ENCODE data around the gene FDX1. TPM values are rescaled to one million over a fixed set of nuclear protein-coding genes. Genes with fewer than 3 reads are reported as not detected.

The FDX1 gene
- polyA plus RNA-seq, 2 of the 4 experiments (the other 2 are of a cell fraction) = 13.3 to 15.0 TPM

GRCh38 chr11:110468121-110468520 is 38.4 kb downstream of the FDX1 start:
- Histone ChIP-seq H3K4me2 (no peak overlapping the region), H3K4me1 (peaks cover 5% of the 10 kb centered on the region; the same call in 1 of the 3 replicates), H3K27ac (no peak overlapping the region), H3K9me3 (no peaks in the 10 kb centered on the region), H3K4me3 (no peak overlapping the region)
- ATAC-seq (no peak), FAIRE-seq (no peak), DNase-seq (ENCODE audit: low read depth in 1 of 2, low spot score in 1 of 2) (no peak)
- CTCF ChIA-PET = no interaction called here
- 97% methylated on average over 4 of the region's 4 CpGs for WGBS (ENCODE audit: missing lambda C conversion rate)
- TF ChIP-seq ATOH8 (CRISPR knock-in tag; IDR thresholded peaks at IDR 0.05; ENCODE audit: low read depth) (no peak), EHF (CRISPR knock-in tag; IDR thresholded peaks at IDR 0.05) (no peak), FOSB (CRISPR knock-in tag; IDR thresholded peaks at IDR 0.05) (no peak), MAFK (IDR thresholded peaks at IDR 0.05; ENCODE audit: partially characterized antibody) (no peak), CTCF (IDR thresholded peaks at IDR 0.05) (no peak), ZNF302 (CRISPR knock-in tag; IDR thresholded peaks at IDR 0.05) (no peak), FOSL2 (IDR thresholded peaks at IDR 0.05) (no peak), FOSL2 (CRISPR knock-in tag; IDR thresholded peaks at IDR 0.05) (no peak), HDAC2 (IDR thresholded peaks at IDR 0.05) (no peak), GATA3 (IDR thresholded peaks at IDR 0.05; ENCODE audit: borderline replicate concordance) (no peak)
- TF ChIP-seq, protein P1, sequence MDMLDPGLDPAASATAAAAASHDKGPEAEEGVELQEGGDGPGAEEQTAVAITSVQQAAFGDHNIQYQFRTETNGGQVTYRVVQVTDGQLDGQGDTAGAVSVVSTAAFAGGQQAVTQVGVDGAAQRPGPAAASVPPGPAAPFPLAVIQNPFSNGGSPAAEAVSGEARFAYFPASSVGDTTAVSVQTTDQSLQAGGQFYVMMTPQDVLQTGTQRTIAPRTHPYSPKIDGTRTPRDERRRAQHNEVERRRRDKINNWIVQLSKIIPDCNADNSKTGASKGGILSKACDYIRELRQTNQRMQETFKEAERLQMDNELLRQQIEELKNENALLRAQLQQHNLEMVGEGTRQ (IDR thresholded peaks at IDR 0.05) = no peak
- POLR2A ChIA-PET = no interaction called here

DNA sequence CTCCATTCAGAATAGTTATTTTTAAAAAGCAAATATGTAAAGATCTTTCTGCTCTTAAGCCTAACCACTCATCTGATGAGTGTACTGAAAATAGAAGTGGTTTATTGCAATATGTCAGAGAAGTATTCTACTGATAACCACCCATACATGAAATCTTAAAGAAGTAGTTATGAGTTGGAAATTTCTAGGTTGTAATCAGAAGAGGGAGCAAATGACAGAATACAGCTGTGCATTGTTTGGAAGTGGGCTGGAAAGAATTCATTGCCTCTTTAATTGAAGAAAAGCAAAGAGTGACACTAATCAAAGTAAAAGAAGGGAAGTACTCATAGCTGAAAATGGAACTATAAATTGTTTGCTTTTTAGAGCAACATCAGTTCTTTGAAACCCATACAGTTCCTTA is 39.4 kb downstream of the FDX1 start:
- POLR2A ChIA-PET = no interaction called here
- FAIRE-seq = no peak
- Histone ChIP-seq H3K27ac (no peak overlapping the region), H3K9me3 (no peaks in the 10 kb centered on the region), H3K4me1 (peaks cover 5% of the 10 kb centered on the region; the same call in 1 of the 3 replicates), H3K4me2 (no peak overlapping the region), H3K4me3 (no peak overlapping the region)
- no peak for DNase-seq (ENCODE audit: low read depth in 1 of 2, low spot score in 1 of 2)
- ATAC-seq = no peak
- CTCF ChIA-PET = interaction anchor here (1.2 kb wide), 1 partner anchor 9 kb away, joined by 4 read pairs; no protein-coding TSS in a partner anchor
- TF ChIP-seq ELK1 (IDR thresholded peaks at IDR 0.05; ENCODE audit: low read depth, low read length) (no peak), BHLHE40 (IDR thresholded peaks at IDR 0.05; ENCODE audit: low read depth, low read length) (no peak), ATOH8 (CRISPR knock-in tag; IDR thresholded peaks at IDR 0.05; ENCODE audit: low read depth) (no peak), NFE2L2 (conservative IDR thresholded peaks at IDR 0.05; ENCODE audit: low read length) (no peak), FOXS1 (CRISPR knock-in tag; IDR thresholded peaks at IDR 0.05) (no peak), HES2 (IDR thresholded peaks at IDR 0.05) (no peak), JUN (IDR thresholded peaks at IDR 0.05) (no peak), SREBF2 (IDR thresholded peaks at IDR 0.05) (no peak), CEBPB (IDR thresholded peaks at IDR 0.05) (no peak), RARB (CRISPR knock-in tag; IDR thresholded peaks at IDR 0.05) (no peak), KDM1A (IDR thresholded peaks at IDR 0.05; ENCODE audit: low read depth) (no peak), ZSCAN20 (CRISPR knock-in tag; IDR thresholded peaks at IDR 0.05) (no peak), MYC (IDR thresholded peaks at IDR 0.05; ENCODE audit: borderline replicate concordance, low read length) (no peak)
- TF ChIP-seq, protein P2, sequence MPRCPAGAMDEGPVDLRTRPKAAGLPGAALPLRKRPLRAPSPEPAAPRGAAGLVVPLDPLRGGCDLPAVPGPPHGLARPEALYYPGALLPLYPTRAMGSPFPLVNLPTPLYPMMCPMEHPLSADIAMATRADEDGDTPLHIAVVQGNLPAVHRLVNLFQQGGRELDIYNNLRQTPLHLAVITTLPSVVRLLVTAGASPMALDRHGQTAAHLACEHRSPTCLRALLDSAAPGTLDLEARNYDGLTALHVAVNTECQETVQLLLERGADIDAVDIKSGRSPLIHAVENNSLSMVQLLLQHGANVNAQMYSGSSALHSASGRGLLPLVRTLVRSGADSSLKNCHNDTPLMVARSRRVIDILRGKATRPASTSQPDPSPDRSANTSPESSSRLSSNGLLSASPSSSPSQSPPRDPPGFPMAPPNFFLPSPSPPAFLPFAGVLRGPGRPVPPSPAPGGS (IDR thresholded peaks at IDR 0.05) = no peak
- TF ChIP-seq, protein P3, sequence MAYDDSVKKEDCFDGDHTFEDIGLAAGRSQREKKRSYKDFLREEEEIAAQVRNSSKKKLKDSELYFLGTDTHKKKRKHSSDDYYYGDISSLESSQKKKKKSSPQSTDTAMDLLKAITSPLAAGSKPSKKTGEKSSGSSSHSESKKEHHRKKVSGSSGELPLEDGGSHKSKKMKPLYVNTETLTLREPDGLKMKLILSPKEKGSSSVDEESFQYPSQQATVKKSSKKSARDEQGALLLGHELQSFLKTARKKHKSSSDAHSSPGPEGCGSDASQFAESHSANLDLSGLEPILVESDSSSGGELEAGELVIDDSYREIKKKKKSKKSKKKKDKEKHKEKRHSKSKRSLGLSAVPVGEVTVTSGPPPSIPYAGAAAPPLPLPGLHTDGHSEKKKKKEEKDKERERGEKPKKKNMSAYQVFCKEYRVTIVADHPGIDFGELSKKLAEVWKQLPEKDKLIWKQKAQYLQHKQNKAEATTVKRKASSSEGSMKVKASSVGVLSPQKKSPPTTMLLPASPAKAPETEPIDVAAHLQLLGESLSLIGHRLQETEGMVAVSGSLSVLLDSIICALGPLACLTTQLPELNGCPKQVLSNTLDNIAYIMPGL (CRISPR knock-in tag; IDR thresholded peaks at IDR 0.05; ENCODE audit: borderline replicate concordance) = no peak
- TF ChIP-seq, protein P4, sequence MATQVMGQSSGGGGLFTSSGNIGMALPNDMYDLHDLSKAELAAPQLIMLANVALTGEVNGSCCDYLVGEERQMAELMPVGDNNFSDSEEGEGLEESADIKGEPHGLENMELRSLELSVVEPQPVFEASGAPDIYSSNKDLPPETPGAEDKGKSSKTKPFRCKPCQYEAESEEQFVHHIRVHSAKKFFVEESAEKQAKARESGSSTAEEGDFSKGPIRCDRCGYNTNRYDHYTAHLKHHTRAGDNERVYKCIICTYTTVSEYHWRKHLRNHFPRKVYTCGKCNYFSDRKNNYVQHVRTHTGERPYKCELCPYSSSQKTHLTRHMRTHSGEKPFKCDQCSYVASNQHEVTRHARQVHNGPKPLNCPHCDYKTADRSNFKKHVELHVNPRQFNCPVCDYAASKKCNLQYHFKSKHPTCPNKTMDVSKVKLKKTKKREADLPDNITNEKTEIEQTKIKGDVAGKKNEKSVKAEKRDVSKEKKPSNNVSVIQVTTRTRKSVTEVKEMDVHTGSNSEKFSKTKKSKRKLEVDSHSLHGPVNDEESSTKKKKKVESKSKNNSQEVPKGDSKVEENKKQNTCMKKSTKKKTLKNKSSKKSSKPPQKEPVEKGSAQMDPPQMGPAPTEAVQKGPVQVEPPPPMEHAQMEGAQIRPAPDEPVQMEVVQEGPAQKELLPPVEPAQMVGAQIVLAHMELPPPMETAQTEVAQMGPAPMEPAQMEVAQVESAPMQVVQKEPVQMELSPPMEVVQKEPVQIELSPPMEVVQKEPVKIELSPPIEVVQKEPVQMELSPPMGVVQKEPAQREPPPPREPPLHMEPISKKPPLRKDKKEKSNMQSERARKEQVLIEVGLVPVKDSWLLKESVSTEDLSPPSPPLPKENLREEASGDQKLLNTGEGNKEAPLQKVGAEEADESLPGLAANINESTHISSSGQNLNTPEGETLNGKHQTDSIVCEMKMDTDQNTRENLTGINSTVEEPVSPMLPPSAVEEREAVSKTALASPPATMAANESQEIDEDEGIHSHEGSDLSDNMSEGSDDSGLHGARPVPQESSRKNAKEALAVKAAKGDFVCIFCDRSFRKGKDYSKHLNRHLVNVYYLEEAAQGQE (IDR thresholded peaks at IDR 0.05) = no peak

All from A549 (cell line).